SKM-1 treated with dmso at 0.1 percent for 144 hours (cell line): Measurements from ENCODE around the gene CRABP2.

Experiments used
- DNase-seq: peaks from one replicate; lab custom pipeline; 2025; ENCODE audit not compliant: unreplicated experiment; lab: John Stamatoyannopoulos, UW

Gene CRABP2

DNA sequence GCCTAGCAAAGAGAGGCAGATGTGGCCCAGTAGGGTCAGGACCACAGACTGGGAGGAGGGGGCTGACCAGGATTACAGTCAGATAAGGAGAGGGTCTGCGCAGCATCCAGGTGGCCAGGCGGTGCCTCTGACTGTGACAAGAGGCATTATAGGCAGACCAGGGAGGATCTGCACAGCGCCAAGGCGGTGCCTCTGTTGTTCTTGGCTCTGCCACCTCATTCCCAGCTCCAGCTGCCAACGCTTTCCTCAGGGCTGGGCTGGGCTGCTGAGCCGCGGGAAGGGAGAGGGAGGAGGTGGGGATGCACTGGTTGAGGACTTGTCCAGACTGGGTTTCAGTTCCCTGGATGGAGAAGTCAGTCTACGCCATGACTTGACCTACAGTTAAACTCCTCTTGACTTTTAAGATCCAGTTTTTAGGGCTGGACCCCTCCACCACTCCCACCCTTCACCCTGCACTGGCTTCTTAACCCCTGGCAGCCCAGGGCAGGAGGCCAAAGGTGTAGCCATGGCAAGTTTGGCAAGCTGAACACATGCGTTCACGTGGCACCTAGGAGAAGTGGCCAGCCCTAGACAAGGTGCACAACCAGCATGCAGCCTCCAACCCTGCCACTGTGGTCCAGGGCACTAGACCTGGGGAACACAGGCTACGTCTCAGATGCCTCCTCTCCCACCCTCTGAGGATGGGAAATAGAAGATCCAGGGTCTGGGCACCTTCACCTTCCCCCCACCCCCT lies 4.5 kb upstream of the CRABP2 start:
- no peak for DNase-seq

- no peak for DNase-seq
These were observed 3.6 kb upstream of the CRABP2 start for GRCh38 chr1:156709031-156709430.

DNA sequence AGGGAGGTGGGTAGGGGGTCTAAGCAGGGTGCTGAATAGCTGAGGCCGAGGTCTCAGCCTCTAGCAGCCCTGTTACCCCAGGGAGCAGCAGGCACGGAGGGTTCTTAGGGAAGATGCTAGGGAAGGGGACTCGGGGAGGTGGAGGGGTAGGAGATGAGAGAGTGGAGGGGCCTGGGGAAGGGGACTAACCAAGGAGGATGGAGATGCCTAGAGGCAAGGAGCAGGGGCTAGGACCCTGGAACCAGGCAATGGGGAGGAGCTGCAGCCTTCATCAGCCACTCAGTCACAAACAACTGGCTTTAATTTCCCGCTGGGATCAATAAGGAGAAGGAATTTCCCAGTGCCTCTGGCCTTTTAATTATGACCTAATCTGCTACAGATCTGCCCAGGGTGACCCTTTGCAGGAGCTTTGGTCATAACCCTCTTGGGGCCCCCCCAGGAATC lies 2.9 kb upstream of the CRABP2 start:
- DNase-seq: no peak

GRCh38 chr1:156707417-156708217 lies 2.2 kb upstream of the CRABP2 start:
- DNase-seq: no peak

DNA sequence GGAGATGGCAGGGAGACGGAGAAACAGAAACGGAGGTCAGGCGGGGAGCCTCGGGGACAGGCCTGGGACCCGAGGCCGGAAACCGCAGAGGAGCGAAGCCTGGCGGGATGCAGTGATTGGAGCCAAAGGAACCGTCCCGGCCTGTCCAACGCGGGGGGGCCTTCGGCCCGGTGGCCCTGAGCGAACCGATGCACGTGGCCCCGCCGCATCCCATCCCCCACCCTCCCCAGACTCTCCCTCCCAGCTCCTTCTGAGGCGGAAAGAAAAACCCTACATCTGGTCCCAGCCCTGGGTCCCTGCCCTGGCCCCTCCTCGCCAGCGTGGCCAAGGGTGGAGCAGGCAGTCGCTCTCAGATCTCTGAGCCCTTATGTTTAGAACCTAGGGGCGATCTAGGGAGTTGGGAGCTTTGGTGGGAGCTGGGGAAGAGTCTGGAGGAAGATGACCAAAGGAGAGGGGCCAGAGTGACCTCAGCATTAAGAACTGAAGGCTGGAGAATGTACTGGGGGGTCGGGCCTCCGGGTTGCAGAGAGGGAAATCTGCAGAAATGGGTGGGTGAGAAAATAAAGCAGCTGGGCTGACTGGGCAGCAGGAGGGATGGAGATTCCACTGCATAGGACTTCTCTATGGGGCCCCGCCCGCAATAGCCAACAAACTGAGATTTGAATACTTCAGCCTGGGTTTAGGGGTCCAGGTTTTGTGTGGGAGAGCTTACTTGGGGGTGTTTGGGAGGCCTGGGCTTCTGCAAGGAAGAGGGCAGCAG lies 1.5 kb upstream of the CRABP2 start:
- no peak for DNase-seq

DNA sequence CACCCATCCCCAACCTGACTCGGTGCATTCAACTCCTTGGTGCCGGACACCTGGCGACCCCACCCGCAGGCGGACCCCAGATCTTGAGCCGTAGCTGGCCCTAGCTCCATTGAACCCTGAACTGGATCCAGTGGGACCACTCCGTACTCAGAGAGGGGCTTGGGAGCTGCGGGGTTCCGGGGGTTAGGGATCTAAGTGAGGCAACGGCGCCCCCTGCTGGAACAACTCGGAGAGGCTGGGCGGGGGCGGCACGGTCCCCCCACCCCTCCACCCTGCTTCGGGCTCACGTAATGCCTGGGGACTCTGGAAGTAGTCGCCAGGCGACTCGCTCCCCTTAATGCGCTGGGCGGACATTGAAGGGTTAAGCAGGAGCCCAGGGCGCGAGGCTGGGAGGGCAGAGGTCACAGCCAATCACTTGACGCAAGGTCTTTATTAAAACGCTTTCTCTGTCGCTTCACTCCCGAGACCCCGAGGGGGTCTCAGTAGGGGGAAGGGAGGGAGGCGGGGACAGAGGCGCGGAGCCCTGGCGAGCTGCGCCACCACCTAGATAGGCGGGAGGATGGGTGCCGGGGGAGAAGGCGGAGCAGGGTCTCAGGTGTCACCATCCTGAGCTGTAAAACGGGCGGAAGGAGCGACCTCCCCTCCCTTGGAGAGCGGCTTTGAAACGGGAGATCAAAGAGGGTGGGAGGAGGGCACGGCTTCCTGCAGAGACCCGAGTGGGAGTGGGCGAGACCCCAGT lies 704 bp upstream of the CRABP2 start:
- DNase-seq: peak; percentile 20

- DNase-seq: no peak
These were observed 458 bp downstream of the CRABP2 start for GRCh38 chr1:156704930-156705320.

DNA sequence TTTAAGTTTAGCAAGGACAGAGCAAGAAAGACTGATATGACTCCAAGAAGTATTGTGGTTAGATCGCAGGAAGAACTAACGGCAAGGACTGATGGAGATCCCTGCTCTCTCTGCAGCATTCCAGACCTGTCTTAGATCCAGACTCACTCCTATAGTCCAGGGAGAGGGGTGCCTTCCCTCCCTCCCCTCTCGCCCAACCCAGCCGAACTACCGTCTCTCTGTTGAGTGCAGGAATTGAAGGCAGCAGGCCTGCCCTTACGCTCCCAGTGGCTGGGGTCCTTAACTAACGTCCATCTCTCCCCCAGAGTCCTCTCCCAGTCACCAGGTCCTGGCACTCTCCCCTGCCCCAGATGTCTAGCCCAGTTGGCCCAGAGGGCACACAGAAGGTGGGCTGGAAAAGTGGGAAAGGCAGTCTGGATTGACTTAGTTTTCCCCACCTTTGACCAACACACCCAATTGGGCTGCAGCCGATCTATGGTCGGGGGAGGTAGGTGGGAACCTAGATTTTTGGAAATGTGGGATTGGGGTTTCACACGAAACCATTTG lies 1.1 kb downstream of the CRABP2 start:
- DNase-seq: no peak

- no peak for DNase-seq
These were observed 1.6 kb downstream of the CRABP2 start for GRCh38 chr1:156703741-156704140.

DNA sequence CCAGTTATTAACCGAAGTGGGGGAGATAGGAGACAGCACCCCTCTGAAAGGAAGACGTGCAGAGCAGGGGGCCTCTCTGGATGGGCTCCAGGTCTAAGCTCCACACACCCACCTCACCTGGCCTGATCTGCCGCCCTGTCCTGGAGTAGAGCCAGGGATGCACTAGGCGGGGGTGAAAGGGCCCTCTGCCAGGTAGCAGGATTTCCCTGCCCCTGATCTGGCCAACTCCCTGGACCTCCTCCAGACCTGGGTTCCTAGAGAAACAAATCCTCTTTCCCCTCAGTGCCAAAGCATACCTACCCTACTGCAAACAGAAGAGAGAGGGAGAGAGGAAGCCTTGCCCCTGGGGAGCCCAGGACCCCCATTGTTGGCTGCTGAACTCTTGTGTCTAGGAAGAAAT lies 2.0 kb downstream of the CRABP2 start:
- no peak for DNase-seq

DNA sequence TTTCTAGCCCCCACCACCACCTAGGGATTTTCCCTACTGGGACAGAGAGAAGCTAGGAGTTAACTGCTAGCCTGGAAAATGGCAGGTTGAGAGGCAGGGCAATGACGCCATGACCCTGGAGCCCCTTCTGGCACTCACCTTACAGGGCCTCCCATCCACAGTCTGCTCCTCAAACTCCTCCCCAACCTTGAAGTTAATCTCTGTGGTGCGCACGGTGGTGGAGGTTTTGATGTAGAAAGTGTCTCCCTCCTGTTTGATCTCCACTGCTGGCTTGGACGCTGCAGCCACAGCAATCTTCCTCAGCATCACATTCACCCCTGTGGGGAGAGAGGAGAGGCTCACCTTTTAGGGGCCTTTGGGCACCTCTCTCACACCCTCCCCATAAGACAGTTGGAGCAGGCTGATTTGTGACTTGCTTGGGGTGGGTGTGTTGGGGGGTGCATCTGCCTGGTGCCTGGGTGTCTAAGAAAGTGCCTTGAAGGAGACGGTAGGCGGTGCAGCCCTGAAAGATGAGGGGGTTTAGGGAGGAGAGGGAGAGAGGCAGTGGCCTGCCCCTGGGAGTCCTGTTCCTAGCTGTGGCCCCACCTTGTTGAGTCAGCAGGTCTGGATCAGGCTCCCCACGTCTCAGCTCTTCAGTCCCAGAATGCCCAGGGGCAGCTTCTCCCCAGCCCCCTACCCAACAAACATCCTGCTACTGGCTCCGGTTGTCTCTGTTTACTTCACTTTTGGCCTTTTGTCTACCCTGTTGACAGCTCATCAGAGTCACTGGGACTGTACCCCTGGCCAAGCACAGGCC lies 4.4 kb downstream of the CRABP2 start:
- no peak for DNase-seq

- no peak for DNase-seq
These were observed 6.4 kb downstream of the CRABP2 start for GRCh38 chr1:156698995-156699394.

DNA sequence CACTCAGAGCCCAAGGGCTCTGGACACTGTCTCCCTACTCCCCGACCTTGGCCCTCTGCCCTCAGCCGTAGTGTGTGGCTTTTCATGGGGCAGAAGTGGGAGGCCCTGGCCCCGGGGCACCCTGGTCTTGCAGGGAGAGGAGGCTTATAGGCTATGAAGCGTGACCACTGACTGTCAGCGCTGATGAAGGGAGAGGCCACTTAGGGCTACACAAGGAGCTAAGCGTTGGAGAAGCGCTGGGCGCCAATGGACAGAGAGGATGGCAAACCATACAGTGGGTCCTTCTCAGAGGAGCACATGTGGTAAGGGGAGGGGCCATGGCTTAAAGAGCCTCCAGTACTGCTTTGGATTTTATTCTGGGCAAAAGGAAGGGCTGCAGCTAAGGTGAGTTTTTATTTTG lies 7.9 kb downstream of the CRABP2 start:
- DNase-seq: no peak

DNA sequence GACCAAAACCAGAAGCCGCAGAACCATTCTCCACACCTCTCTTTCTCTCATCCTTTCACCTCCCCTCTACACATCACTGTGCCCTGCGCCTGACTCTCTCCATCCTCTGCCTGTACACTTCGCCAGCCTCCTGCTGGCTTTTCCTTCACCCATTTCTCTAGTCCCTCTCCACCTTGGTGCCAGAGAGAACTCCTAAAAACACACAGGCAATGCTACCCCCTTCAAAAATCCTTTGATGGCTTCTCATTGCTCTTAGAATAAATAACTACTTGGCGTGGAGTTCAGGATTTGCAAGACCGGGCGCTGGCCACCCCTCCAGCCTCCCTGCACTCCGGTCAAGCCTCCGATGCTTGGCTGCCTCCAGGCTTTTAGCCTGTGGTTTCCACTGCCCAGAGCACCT lies 8.6 kb downstream of the CRABP2 start:
- DNase-seq: no peak

DNA sequence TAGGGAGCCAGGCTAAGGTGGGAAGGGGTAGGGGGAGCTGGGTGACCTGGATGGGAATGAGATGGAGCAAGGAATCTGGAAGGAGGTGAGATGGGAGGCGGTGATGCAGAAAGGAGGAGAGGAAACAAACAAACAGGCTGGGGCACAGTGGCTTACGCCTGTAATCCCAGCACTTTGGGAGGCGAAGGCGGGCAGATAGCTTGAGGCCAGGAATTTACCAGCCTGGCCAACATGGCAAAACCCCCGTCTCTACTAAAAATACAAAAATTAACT lies 10.8 kb downstream of the CRABP2 start:
- DNase-seq: no peak

DNA sequence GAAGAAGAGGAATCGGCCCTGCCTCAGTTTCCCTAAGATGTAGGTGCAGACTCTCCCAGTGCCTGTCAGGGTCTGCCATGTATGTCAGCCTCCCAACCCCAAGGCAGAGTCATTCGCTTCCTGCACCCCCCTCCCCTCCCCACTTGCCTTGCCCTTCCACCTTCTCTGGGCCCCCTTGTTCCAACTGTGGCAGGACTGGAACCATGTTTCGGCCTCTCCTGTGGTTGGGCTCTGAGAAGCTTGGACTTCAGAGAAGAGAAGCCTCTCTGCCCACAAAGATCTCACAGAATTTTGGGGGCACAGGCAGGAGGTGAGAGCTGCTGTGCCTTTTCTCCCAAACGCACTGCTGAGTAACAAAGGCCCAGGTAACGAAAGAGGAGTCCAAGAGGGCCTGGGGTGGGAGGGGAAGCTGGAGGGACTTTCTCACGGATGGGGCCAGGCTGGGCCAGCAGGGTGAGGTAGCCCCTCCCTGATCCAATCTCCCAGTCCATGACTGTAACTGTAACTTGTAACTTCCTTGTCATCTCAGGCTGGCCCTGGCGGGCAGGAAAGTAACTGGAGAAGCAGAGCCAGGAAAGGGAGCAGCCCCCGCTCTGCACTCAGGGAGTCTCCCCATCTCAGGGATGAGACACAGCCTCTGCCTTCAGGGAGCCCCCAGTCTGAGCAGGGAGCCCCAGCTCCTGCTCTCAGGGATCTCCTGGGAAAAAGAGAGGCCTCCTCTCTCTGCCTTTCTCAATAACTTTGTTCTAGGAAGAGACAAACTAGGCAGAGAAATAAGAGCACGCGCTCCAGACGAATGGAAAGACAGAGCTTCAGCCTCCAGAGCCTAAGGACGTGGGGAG lies 11.3 kb downstream of the CRABP2 start:
- DNase-seq: no peak

- DNase-seq: no peak
These were observed 12.2 kb downstream of the CRABP2 start for GRCh38 chr1:156692925-156693847.

DNA sequence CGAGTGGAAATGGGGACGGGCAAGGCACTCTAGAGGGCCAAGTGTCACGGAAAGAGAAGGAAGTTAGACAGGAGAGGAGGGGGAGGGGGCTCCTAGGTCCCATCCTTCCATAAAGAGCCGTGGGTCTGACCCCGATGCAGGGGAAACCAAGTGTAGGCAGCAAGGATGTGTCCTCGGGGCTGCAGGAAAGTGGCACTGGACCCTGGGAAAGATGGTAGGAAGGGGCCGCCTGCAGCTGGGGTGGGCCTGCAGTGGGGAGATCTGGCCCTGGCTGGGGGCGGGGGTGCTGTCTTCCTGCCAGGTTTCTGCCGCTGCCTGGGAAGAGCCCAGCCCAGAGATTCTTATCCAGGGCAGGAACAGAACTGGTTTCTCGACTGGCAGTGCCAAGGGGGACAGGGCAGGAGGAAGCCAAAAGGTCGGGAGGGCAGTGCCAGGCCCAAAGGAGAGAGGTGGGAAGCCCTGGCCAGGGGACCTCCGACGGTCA lies 12.9 kb downstream of the CRABP2 start:
- no peak for DNase-seq
